Ishikawa (cell line): ENCODE results near the gene OBP2B.

Experiments used
- CEBPB ChIP-seq: IDR thresholded peaks from 2 replicates; pipeline ENCODE4 v1.6.1; 2012
- CREB1 ChIP-seq: IDR thresholded peaks from 2 replicates; pipeline ENCODE4 v1.6.1; 2012; ENCODE audit warnings: low read depth
- EP300 ChIP-seq: IDR thresholded peaks from 2 replicates; pipeline ENCODE4 v1.6.1; 2012; ENCODE audit warnings: borderline replicate concordance
- FOXM1 ChIP-seq: IDR thresholded peaks from 2 replicates; pipeline ENCODE4 v1.6.1; 2012; ENCODE audit warnings: low read depth, borderline replicate concordance
- RAD21 ChIP-seq: IDR thresholded peaks from 2 replicates; pipeline ENCODE4 v1.6.1; 2012; ENCODE audit warnings: low read depth
- TEAD4 ChIP-seq: IDR thresholded peaks from 2 replicates; pipeline ENCODE4 v1.6.1; 2012
- ZBTB7A ChIP-seq: IDR thresholded peaks from 2 replicates; pipeline ENCODE4 v1.6.1; 2012; ENCODE audit warnings: low read depth

- TF ChIP-seq CREB1 (no peak), FOXM1 (no peak), TEAD4 (no peak), EP300 (no peak), CEBPB (no peak), RAD21 (no peak), ZBTB7A (no peak)
These were observed 38.3 kb downstream of the OBP2B start for GRCh38 chr9:133170716-133171115.
